ENCODE measurements around the gene IRS2.
"Not testable (repeated sequence)": the region's sequence is repeated elsewhere in the genome, so short reads cannot be mapped to it uniquely, and the experiment has no call there.

IRS2 gene

DNA sequence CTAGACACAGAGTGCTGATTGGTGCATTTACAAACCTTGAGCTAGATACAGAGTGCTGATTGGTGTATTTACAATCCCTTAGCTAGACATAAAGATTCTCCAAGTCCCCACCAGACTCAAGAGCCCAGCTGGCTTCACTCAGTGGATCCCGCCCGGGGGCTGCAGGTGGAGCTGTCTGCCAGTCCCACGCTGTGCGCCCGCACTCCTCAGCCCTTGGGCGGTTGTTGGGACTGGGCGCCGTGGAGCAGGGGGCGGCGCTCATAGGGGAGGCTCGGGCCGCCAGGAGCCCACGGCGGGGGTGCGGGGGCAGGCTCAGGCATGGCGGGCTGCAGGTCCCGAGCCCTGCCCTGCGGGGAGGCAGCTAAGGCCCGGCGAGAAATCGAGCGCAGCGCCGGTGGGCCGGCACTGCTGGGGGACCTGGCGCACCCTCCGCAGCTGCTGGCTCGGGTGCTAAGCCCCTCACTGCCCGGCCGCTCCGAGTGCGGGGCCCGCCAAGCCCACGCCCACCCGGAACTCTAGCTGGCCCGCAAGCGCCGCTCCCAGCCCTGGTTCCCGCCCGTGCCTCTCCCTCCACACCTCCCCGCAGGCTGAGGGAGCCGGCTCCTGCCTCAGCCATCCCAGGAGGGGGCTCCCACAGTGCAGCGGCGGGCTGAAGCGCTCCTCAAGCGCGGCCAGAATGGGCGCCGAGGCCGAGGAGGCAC, 53.8 kb downstream of the IRS2 start:
- DNase-seq (ENCODE audit: low spot score), result not testable (repeated sequence)

DNA sequence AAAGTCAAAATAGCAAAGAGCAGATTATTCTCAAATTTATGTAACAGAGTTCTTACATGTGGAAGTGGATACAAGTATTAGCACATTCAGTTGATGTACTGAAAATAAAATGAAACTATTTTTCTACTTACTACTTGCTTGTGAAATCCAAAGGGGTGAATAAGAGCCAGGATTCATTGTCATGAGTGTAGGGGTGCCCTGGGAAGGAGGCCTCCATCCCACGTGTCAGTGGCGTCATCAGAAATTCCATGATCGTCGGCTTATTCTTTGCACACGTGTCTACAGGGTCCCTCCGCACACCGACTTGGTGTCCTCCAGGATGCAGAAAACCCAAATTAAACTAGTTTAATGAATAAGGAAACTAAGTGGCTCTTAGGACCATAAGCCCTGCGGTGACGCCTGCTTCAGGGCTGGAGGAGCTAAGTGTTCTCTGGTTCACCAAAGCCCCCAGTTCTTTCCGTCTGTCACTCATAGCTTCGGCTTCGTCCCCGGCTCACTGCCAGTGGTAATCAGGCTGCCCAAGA, 55.5 kb downstream of the IRS2 start:
- DNase-seq (ENCODE audit: low spot score), result no peak

DNA sequence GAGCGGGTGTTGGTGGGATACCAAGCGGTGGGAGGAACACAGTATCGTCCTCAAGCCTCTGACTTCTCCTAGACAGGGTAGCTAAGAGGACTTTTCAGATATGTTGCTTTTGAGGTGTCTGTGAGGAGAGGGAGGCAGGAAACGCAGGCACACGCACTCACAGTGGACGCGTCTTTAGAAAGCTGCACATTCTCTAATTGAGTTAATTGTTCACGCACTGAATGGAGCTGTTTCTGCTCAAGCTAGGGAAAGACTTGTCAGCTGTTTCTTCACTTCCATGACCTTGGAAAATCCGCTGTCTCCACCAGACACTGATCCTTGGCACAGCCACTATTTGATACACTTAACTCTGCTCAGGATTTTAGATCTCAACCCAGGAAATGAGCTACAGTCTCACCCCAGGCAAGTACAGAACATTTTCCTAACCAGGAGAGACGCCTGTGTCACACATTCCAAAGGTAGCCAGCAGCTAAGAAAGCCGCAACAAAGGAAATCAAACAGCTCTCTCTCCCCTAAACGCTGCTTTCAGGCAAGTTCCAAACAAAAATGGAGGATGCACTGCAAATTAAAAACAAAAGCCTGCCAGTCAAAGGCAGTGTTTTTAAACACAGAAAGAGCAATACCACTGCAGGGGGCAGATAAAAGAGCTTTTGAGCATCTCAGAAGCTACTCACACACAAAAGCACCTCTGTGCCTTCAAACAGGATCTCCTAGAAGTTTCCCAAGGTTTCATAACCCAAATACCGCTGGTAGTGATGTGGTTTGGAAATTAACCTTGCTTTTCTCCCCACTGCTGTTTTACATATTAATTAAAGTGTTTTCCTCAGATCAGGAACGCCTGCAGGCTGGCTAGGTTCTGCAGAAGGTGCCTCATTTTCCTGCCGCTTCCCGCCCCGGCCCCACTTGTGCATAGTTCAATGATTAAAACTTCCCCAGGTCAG, 57.3 kb downstream of the IRS2 start:
- DNase-seq (ENCODE audit: low spot score), result no peak

DNA sequence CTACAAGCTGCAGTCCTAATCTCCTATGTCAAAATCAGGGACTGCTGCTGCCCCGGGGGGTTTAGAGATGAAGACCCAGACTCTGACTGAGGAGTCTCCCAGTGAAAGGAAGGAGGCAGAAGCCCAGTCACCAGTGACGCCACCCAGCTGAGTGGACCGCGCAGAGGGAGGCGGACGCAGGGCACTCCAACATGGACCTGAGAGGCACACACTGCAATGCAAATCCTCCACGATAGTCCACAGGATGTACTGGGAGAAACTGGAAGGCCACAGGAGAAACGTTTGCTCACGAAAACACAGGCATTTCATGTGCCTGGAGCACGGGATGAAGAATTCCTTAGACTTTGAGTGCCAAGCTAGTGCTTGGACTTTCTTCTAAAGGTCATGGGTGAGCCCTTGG, 58.3 kb downstream of the IRS2 start:
- DNase-seq (ENCODE audit: low spot score), result no peak

DNA sequence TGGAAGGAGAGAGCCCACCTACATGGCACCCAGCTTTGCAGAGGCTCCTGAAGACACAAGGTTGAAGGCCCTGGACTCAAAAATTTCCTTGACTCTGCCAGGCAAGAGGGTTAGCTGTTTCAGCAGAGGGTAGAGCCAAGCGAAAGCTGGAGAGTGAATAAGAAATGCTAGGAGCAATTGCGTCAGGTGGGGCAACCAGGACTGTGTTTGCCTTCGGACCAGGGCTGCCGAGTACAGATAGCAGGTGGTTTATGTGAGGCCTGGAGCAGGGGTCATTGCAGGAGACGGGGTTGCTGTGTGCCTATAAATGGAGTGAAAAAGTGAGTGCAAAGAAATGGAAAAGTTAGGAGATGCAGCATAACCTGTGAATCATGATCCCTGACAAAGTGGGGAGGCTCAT, 59.1 kb downstream of the IRS2 start:
- DNase-seq (ENCODE audit: low spot score), result no peak

DNA sequence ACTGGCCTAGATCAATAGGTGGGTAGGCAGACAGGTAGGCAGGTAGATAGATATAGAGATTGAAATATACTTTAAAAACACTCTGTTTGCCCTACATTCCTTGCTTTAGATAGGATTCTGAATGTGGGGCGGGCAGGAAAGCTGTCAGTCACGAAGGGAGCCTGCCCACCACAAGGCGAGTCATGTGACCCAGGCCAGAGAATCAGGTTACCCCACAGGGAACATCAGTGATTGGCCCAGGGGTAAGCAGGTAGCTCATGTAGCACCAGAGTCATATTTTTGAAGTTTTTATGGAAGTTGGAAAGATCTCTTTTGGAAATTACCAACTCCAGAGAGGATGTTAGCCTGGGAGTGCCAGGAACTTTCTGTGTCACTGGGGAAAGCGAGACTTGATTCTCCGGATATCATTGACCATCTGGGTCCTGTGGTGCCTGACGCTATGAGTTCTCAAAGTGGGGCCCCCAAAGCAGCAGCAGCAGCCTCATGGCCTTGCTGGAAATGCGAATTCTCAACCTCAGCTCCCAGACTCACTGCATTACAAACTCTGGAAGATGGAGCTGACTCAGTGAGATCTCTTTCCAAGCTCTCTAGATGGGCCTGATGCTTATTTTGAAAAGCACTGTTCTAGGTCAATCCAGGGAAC, 60.3 kb downstream of the IRS2 start:
- no peak for DNase-seq (ENCODE audit: low spot score)

DNA sequence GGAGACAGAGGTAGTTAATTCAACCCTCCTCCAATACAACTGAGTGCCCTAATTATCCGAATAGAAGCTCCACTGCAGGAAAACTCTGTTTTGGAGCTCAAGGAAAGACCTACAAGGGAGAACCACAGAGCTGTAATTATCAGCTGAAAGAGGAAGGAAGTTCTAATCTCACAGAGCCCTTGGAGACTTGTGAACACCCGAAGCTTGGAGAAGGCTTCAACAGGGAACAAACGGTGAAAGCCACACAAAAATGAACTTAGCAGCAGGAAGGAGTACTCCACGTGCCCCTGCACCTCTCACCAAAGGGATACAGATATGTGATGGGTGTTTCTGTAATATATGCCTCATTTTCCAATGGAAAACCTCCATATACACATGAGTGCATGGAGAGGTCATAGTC, 61.1 kb downstream of the IRS2 start:
- DNase-seq (ENCODE audit: low spot score), result no peak

DNA sequence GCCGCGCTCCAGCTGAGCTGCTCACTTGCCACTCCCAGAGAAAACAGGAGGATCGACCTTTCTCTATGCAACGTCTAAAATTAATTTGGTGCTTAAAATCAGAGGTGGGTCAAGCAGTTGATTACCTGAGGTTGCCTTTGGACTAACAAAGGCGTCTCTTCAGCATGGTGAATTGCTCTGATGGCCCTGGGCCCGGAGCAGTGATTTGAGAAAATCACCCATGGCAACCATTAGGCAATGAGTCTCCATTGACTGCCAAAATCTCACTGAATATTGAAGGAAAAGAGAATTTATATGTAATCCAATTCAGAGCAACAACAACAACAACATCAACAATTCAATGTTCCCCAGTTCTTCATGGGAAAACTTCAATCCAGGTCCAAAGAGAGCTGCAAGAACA, 61.8 kb downstream of the IRS2 start:
- DNase-seq (ENCODE audit: low spot score), result no peak

DNA sequence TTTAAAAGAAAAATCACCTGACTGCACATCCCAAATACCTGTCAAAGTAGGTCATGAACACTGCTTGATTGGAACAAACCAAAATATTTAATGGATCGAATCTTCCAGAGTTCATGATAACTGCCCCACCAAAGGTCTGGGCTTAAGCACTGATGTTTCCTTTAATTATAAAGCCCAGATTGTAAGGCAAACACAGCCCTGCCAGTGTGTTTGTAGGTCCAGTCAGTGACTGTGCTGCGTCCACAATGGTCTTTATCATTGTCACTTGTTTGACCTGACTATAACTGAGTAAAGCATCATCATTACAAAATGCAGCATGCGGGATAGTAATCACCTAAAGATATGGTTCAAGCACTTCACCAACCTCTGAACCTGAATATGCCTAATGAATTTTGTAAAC, 63.3 kb downstream of the IRS2 start:
- DNase-seq (ENCODE audit: low spot score), result no peak

DNA sequence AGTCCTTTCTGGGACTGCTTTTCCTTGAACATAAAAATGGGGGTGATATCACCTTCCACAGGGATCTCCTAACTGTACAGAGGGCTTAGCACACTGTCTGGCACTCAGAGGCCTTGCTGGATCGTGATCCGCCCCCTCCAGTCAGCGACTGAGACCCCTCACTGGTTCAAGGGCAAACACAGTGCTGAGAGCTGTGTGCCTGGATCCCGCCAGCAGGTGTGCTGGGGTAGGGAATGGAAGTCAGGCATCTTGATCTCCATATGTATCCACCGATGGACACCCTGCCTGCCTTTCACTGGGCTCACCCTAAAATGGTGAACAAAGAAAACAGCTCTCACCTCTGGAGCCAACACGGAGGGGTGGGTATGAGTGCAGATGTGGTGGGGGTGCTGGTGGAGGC, 64.3 kb downstream of the IRS2 start:
- DNase-seq (ENCODE audit: low spot score), result no peak

DNA sequence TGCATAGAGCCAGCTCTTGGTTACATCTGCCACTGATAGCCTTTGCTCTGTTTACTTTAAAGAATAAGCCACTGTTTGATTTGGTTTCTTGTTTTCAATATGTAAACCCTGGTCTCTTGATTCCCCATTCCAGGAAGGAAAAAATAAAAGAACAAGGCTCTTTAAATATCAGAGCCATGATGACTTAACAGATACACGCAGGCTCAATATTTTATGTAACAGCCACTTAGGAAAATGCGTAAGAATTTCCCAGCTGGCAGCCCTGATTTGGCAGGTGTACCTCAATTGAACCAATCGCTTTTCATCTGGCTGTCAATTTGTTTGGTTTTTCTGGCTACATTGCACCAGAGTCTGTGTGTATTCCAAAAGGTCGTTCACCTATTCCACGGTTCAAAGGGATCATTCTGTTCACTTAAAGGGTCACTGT, 65.6 kb downstream of the IRS2 start:
- DNase-seq (ENCODE audit: low spot score), result no peak

DNA sequence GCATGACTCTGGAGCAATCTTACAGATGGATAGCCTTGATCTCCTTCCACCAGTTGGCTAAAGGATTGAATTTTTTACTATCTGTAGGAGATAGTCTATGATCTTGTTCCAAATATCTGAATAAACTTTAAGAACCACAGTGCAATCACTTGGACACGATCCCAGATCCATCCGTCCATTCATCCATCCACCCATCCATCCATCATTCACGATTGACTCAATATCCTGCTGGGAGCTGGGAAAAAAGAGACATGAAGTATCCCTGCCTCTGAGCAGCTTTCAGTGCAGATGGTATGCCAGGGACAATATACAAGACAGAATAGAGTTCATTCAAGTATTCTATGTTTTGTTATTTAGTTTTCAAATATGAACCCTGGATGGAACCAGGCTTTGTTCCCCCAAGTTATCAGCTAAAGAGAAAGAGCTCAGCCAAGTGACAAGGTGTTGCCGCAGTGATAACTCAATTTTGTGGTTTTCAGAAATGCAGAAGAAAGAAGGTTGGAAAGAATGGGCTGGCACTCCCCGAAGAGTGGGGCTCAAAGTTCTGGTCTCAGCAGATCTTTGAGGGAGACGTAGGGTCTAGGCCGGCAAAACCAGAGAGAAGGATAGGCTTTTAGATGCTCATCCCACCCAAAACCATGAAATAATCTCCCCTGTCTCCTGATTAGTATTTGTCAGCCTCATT, 66.3 kb downstream of the IRS2 start:
- DNase-seq (ENCODE audit: low spot score), result no peak

DNA sequence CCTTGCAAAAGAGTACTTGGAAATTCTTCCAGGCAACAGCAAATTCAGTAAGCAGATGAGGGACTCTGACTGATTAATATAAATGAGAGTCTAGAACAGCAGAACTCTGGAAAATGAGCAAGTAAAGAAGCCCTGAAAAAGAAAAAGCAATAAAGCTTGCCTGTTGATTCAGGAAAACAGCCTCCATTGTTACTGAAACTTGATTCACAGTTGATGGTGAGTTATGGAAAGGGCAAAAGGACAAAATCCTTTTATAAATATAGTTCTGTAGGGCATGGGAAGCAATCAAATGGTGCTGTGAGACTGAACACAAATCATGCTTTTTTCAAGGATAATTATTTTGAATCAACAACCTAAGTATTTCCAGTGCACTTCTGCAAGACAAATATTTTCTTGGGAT, 67.7 kb downstream of the IRS2 start:
- no peak for DNase-seq (ENCODE audit: low spot score)

DNA sequence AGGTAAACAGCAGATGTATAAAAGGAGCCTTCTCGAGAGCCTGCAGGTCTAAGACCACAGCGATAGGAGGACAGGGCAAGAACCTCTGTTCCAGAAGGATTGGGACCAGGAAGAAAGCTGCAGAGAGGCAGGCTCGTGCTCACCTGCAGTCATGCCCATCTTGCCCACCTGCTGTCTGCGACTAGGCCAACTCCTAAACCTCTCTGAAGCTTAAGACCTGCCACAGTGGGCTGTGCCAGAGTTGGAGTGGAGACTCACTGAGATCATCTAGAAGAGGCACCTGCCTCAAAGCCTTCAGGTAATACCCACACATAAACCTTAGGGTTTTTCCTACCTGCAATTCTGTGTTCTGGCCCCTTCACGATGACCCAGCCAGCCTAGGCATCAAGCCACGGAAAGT, 68.7 kb downstream of the IRS2 start:
- DNase-seq (ENCODE audit: low spot score), result no peak

DNA sequence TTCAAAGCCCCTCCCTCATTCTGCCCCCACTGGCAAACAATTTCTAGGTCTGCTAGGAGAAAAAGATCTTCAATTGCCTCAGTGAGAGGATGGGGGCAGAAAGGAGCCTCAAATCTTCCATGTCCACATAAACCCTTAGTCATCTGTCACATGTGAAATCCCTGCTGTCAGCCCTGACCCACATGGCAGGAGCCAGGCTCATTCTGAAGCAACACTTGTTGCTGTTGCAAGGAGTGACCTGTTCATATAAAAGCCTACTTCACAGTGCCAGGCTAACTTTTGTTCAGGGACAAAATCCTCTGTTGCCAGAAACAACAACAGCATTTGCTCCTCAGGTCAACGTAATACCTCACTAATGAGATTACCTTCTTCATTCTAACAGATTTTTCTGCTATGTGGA, 70.5 kb downstream of the IRS2 start:
- DNase-seq (ENCODE audit: low spot score), result no peak

DNA sequence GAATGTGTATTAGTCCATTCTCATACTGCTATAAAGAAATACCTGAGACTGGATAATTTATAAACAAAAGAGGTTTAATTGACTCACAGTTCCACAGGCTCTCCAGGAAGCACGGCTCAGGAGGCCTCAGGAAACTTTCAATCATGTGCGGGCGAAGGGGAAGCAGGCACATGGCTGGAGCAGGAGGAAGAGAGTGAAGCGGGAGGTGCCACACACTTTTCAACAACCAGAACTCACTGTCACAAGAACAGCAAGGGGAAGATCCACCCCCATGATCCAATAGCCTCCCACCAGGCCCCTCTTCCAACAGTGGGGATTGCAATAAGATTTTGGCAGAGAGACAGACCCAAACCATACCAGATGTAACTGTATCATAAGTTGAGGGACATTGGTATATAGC, 72.7 kb downstream of the IRS2 start:
- no peak for DNase-seq (ENCODE audit: low spot score)

DNA sequence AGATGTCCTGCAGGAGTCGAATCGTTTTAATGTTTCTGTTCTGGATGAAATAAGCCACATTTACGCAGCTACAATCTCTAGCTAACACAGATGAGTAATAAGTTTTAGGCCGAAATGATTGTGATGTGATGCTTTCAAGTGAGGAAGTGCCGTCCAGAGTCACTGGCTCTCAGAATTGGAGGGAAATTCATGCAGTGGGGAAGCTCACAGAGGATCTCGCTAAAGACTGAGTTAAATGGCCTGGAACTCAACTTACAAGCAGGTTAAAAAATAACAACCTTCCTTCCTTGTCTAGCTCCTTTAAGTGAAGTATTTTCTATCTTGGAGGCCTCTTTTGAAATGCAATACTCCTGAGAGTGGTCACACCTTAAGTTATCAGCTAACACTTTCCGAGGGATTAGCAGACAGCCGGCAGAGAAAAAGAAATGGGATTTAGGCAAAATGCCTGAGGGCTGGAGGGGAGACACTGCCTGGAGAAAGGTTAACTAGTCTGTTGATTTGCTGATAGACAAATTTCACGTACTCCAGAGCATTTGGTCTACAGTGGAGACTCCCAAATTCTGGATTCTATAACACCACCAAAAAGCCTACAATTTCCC, 74.2 kb downstream of the IRS2 start:
- DNase-seq (ENCODE audit: low spot score), result no peak

DNA sequence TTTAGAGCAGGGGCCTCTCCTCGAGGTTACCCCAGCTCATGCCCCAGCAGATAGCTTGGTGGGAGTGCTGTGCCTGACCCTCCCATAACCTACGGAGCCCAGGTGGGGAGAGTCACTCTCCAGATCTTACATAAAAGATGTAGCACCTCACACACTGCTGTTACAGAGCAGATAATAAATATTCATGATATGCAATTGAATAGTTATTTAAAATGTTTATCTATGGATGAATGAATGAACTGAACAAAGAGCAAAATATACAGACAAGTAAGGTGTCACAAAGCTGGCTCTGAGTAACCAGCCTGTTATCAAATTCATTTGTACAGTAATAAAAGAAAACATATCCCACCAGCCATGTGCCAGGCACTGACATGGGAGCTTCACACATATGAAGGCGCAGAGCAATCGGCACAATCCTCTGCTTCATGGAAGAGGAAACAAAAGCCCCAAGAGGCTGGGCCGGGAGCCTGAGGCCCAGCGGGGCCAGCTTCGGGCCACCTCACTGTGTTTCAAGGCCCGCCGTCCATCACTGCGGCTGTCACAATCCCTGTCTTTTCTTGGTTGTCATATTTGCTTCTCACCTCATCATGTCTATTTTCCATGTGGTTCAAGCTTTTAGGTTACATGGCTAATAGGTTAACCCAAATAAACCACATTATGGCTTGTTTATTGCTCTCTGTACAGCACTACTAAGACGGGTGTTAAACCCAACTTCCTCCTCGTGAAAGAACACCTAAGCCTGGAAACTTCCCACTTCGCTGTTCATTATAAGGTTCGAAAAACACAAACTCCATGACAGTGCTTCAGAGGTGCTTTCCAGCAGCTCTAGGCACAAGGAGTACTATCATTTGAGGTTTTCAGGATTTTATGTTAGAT, 78.4 kb downstream of the IRS2 start:
- no peak for DNase-seq (ENCODE audit: low spot score)

DNA sequence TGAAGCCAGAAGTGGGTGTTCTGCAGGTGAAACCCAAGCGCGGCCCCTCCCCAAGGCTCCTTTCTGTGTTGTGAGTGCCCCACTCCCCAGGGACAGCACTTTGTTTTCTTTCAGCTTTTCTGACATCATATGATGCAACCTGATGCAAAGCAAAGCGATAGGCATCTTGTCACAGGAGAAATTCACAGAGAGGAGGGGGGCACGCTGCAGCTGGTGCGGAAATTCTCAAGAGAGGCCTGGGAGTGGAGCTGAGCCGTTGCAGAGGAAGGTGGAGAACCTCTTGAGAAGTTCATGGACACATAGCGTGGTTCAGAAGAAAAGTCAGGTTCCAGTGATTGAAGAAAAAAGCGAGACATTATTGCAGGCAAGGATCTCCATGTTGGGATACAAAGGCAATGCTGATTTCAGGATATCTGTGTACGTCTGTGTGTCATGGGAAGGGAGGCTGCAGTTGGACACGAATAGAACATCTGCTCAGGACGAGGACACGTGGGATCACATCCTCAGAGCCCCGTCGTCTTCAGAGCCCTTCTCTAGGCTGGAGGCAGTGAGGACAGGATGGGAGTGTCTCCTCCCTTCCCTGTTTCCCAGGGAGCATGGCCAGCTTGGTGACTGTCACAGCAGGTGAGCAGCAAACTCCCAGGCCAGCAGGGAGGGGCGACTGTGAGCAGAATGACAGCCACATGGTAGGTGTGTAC, 79.2 kb downstream of the IRS2 start:
- DNase-seq (ENCODE audit: low spot score), result no peak

All from germinal center (tissue), 1 donor.